Neural cell (in vitro differentiated cells): ENCODE results near the gene ZNF322.

Experiments
- CTCF ChIP-seq: fragments of 450-650 bp; IDR thresholded peaks from 2 replicates; pipeline ENCODE4 v1.5.1; 2014; ENCODE audit warnings: antibody characterized with exemption, mild to moderate bottlenecking, moderate library complexity; ENCODE audit not compliant: poor library complexity, severe bottlenecking
- POLR2AphosphoS5 ChIP-seq: IDR thresholded peaks from 2 replicates; pipeline ENCODE4 v1.6.1; 2012

- no peak for TF ChIP-seq POLR2AphosphoS5
- TF ChIP-seq CTCF = no peak
Measured at GRCh38 chr6:26593278-26594130, 66.0 kb downstream of the ZNF322 start.
